SK-N-SH treated with all-trans-retinoic acid at 6 μM for 48 hours (cell line): Measurements from ENCODE around the gene EXOSC9.

Source experiments
- ATAC-seq: fragments of 200-7000 bp; cut with Tn5 transposase; 3 replicates; pipeline ENCODE4 v1.9.1; 2020; ENCODE audit warnings: mild to moderate bottlenecking, moderate library complexity
- BACH2 ChIP-seq: fragments of 250-450 bp; sonication (Bioruptor Pico); IDR thresholded peaks from 2 replicates; pipeline ENCODE4 v1.9.0; 2021; ENCODE audit warnings: mild to moderate bottlenecking, borderline replicate concordance
- CREB5 ChIP-seq: fragments of 250-450 bp; sonication (Bioruptor Pico); IDR thresholded peaks from 2 replicates; pipeline ENCODE4 v1.5.1; 2020; ENCODE audit warnings: low read depth, mild to moderate bottlenecking, moderate library complexity
- CSDC2 ChIP-seq: fragments of 250-450 bp; sonication (Bioruptor Pico); IDR thresholded peaks from 2 replicates; pipeline ENCODE4 v1.5.0; 2020; ENCODE audit warnings: mild to moderate bottlenecking, moderate library complexity
- CSRNP3 ChIP-seq: fragments of 250-450 bp; sonication (Bioruptor Pico); IDR thresholded peaks from 2 replicates; pipeline ENCODE4 v1.5.1; 2021; ENCODE audit warnings: mild to moderate bottlenecking, moderate library complexity
- ESRRG ChIP-seq: fragments of 250-450 bp; sonication (Bioruptor Pico); IDR thresholded peaks from 2 replicates; pipeline ENCODE4 v1.6.1; 2021; ENCODE audit warnings: mild to moderate bottlenecking
- GLIS3 ChIP-seq: fragments of 250-450 bp; sonication (Bioruptor Pico); IDR thresholded peaks from 2 replicates; pipeline ENCODE4 v1.5.0; 2020; ENCODE audit warnings: mild to moderate bottlenecking, moderate library complexity
- ISL1 ChIP-seq: fragments of 250-450 bp; sonication (Bioruptor Pico); IDR thresholded peaks from 2 replicates; pipeline ENCODE4 v2.1.2; 2022; ENCODE audit warnings: mild to moderate bottlenecking, moderate library complexity
- OSR1 ChIP-seq: fragments of 250-450 bp; sonication (Bioruptor Pico); IDR thresholded peaks from 2 replicates; pipeline ENCODE4 v1.8.0; 2022; ENCODE audit warnings: moderate library complexity, mild to moderate bottlenecking, inconsistent platforms
- PATZ1 ChIP-seq: fragments of 250-450 bp; sonication (Bioruptor Pico); IDR thresholded peaks from 2 replicates; pipeline ENCODE4 v1.8.0; 2020; ENCODE audit warnings: mild to moderate bottlenecking, moderate library complexity, borderline replicate concordance
- POU6F1 ChIP-seq: fragments of 250-450 bp; sonication (Bioruptor Pico); IDR thresholded peaks from 2 replicates; pipeline ENCODE4 v1.8.0; 2021; ENCODE audit warnings: low read depth, mild to moderate bottlenecking, moderate library complexity, borderline replicate concordance
- PPARA ChIP-seq: fragments of 250-450 bp; sonication (Bioruptor Pico); IDR thresholded peaks from 2 replicates; pipeline ENCODE4 v1.5.0; 2020; ENCODE audit warnings: mild to moderate bottlenecking, borderline replicate concordance
- RARB ChIP-seq: fragments of 250-450 bp; sonication (Bioruptor Pico); IDR thresholded peaks from 2 replicates; pipeline ENCODE4 v1.8.0; 2021; ENCODE audit warnings: mild to moderate bottlenecking, moderate library complexity
- TCF4 ChIP-seq: fragments of 250-450 bp; sonication (Bioruptor Pico); IDR thresholded peaks from 2 replicates; pipeline ENCODE4 v1.8.0; 2021; ENCODE audit warnings: mild to moderate bottlenecking, moderate library complexity, borderline replicate concordance
- TOX ChIP-seq: fragments of 250-450 bp; sonication (Bioruptor Pico); IDR thresholded peaks from 2 replicates; pipeline ENCODE4 v1.8.0; 2021; ENCODE audit warnings: mild to moderate bottlenecking, moderate library complexity, borderline replicate concordance
- ZC3H10 ChIP-seq: fragments of 250-450 bp; sonication (Bioruptor Pico); IDR thresholded peaks from 2 replicates; pipeline ENCODE4 v1.5.1; 2021; ENCODE audit warnings: mild to moderate bottlenecking, moderate library complexity
- ZFP3 ChIP-seq: fragments of 250-450 bp; sonication (Bioruptor Pico); IDR thresholded peaks from 2 replicates; pipeline ENCODE4 v1.5.0; 2020; ENCODE audit warnings: mild to moderate bottlenecking, moderate library complexity
- ZFP30 ChIP-seq: fragments of 450-650 bp; formaldehyde crosslinking; IDR thresholded peaks from 2 replicates; pipeline ENCODE4 v1.5.0; 2022; ENCODE audit warnings: mild to moderate bottlenecking, moderate library complexity
- ZNF565 ChIP-seq: fragments of 450-650 bp; formaldehyde crosslinking; conservative IDR thresholded peaks from 2 replicates; pipeline ENCODE4 v1.5.0; 2020; ENCODE audit warnings: low read depth, mild to moderate bottlenecking, moderate library complexity
- ZNF70 ChIP-seq: fragments of 450-650 bp; formaldehyde crosslinking; IDR thresholded peaks from 2 replicates; pipeline ENCODE4 v1.5.0; 2020; ENCODE audit warnings: mild to moderate bottlenecking, moderate library complexity
- ZNF8 ChIP-seq: fragments of 450-650 bp; formaldehyde crosslinking; IDR thresholded peaks from 2 replicates; pipeline ENCODE4 v1.5.0; 2020; ENCODE audit warnings: mild to moderate bottlenecking, moderate library complexity
- TF ChIP-seq, protein P1 (sequence below): fragments of 250-450 bp; sonication (Bioruptor Pico); IDR thresholded peaks from 2 replicates; pipeline ENCODE4 v1.5.0; 2020; ENCODE audit warnings: mild to moderate bottlenecking, moderate library complexity

EXOSC9 gene

GRCh38 chr4:121790976-121791375 is 10.1 kb upstream of the EXOSC9 start:
- ATAC-seq = peak; percentile 1; the same call in 1 of the 3 replicates
- no peak for TF ChIP-seq POU6F1 (CRISPR knock-in tag)
- TF ChIP-seq, protein P1, sequence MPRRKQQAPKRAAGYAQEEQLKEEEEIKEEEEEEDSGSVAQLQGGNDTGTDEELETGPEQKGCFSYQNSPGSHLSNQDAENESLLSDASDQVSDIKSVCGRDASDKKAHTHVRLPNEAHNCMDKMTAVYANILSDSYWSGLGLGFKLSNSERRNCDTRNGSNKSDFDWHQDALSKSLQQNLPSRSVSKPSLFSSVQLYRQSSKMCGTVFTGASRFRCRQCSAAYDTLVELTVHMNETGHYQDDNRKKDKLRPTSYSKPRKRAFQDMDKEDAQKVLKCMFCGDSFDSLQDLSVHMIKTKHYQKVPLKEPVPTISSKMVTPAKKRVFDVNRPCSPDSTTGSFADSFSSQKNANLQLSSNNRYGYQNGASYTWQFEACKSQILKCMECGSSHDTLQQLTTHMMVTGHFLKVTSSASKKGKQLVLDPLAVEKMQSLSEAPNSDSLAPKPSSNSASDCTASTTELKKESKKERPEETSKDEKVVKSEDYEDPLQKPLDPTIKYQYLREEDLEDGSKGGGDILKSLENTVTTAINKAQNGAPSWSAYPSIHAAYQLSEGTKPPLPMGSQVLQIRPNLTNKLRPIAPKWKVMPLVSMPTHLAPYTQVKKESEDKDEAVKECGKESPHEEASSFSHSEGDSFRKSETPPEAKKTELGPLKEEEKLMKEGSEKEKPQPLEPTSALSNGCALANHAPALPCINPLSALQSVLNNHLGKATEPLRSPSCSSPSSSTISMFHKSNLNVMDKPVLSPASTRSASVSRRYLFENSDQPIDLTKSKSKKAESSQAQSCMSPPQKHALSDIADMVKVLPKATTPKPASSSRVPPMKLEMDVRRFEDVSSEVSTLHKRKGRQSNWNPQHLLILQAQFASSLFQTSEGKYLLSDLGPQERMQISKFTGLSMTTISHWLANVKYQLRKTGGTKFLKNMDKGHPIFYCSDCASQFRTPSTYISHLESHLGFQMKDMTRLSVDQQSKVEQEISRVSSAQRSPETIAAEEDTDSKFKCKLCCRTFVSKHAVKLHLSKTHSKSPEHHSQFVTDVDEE (CRISPR knock-in tag) = no peak
- TF ChIP-seq TOX = no peak
- TF ChIP-seq CSRNP3 = no peak
- TF ChIP-seq ZFP3 (CRISPR knock-in tag) = no peak
- TF ChIP-seq PATZ1 (CRISPR knock-in tag) = no peak
- TF ChIP-seq GLIS3 (CRISPR knock-in tag) = no peak
- TF ChIP-seq, all 23 proteins: peak for 0

GRCh38 chr4:121791481-121791880 is 9.6 kb upstream of the EXOSC9 start:
- peak; percentile 61 for ATAC-seq
- no peak for TF ChIP-seq ZNF565 (CRISPR knock-in tag)
- no peak for TF ChIP-seq RARB (CRISPR knock-in tag)
- TF ChIP-seq PPARA = no peak
- TF ChIP-seq CSDC2 (CRISPR knock-in tag) = no peak
- no peak for TF ChIP-seq ESRRG (CRISPR knock-in tag)
- TF ChIP-seq ZNF70 (CRISPR knock-in tag) = no peak
- TF ChIP-seq BACH2 (CRISPR knock-in tag) = no peak

GRCh38 chr4:121792966-121793365 is 8.2 kb upstream of the EXOSC9 start:
- no peak for ATAC-seq
- TF ChIP-seq TOX (no peak), ZNF565 (CRISPR knock-in tag) (no peak), ISL1 (CRISPR knock-in tag) (no peak)

DNA sequence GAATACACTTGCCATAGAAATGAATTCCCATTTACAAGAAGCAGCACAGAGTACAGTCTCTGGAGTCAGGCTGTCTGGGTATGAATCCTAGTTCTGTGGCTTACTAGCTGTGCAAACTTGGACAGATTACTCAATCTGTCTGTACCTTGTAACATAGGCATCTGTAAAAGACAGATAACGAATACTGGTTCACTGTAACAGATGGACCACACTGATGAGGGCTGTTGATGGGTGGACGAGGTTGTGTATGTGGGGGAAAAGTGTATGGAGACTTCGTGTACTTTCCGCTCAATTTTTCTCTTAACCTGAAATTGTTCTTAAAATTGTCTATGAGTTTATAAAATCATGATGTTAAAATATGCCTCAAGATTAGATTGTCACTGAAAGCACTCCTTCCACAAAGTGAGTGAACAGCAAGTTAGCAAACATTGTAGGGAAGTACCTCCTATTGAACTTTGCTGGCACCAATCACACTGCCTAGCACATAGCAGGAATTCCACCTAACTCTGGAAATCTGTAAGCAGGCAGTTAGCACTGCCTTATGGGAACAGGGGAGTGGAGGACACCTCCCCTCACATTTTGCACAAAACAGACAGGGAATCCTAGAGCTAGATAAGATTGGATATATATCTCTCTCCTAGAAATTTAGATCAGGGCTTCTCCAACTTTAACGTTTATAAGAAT is 6.5 kb upstream of the EXOSC9 start:
- no peak for TF ChIP-seq GLIS3 (CRISPR knock-in tag)
- TF ChIP-seq ZFP30 = no peak
- TF ChIP-seq TCF4 (CRISPR knock-in tag) = no peak
- no peak for TF ChIP-seq TOX
- TF ChIP-seq CREB5 (CRISPR knock-in tag) = no peak
- TF ChIP-seq OSR1 (CRISPR knock-in tag) = no peak
- no peak for TF ChIP-seq ESRRG (CRISPR knock-in tag)
- TF ChIP-seq ZC3H10 (CRISPR knock-in tag) = no peak
- TF ChIP-seq ZNF8 (CRISPR knock-in tag) = no peak
- peak; percentile 59 for ATAC-seq
